Endothelial cell of umbilical vein (primary cell): ENCODE data around the gene RASL10B. TPM values are rescaled to one million over a fixed set of nuclear protein-coding genes. Genes with fewer than 3 reads are reported as not detected.

Experiments used
- BruUV-seq: library from RNA; stranded (reverse); fragments of 400-500 nt; replicated peaks from 2 replicates; lab custom pipeline; 2021; lab: Mats Ljungman, UMichigan
- CTCF ChIA-PET: fragments of 300-600, 350-600 bp; sonication (Branson Sonifier 250); formaldehyde crosslinking; loops from one replicate; lab custom pipeline; 2021; ENCODE audit warnings: antibody characterized with exemption, inconsistent platforms; lab: Charles Lee
- POLR2A ChIA-PET: fragments of 300-600, 350-600 bp; sonication (Branson Sonifier 250); formaldehyde crosslinking; loops from one replicate; lab custom pipeline; 2021; ENCODE audit warnings: antibody characterized with exemption, inconsistent platforms; lab: Charles Lee
- DNase-seq: peaks from one replicate; pipeline ENCODE4 v3.0.0-alpha.2; 2011; ENCODE audit warnings: low read depth, low spot score
- FAIRE-seq: peaks from 2 replicates; lab custom pipeline; 2011; peaks lifted over from hg19 to GRCh38; lab: Jason Lieb, UNC
- H2AFZ ChIP-seq: 2 replicates; pipeline ENCODE4 v1.6.0; 2012; ENCODE audit warnings: low read depth, low read length, control low read depth, inconsistent platforms
- H3K27ac ChIP-seq: 2 replicates; pipeline ENCODE4 v1.5.1; 2011; ENCODE audit warnings: low read depth, mild to moderate bottlenecking, control low read depth, low read length, moderate library complexity; ENCODE audit not compliant: insufficient read depth
- H3K27me3 ChIP-seq, 2 experiments: 2 replicates each; pipeline versions ENCODE4 v1.6.0 to v1.6.1; 2011; ENCODE audit warnings: low read length in 2 of 2, mixed read lengths in 1 of 2; ENCODE audit not compliant: control insufficient read depth in 2 of 2, insufficient read depth in 2 of 2
- H3K36me3 ChIP-seq, 2 experiments: 2 replicates in 1 of 2; 3 replicates in 1 of 2; pipeline ENCODE4 v1.5.1; 2011; ENCODE audit warnings: low read length in 2 of 2, mild to moderate bottlenecking in 1 of 2, moderate library complexity in 1 of 2; ENCODE audit not compliant: control insufficient read depth in 2 of 2, insufficient read depth in 2 of 2; ENCODE audit errors: extremely low read depth in 1 of 2
- H3K4me1 ChIP-seq: 3 replicates; pipeline ENCODE4 v1.5.1; 2011; ENCODE audit warnings: mild to moderate bottlenecking, low read length; ENCODE audit not compliant: control insufficient read depth, insufficient read depth; ENCODE audit errors: extremely low read depth
- H3K4me2 ChIP-seq: 2 replicates; pipeline ENCODE4 v1.6.1; 2011; ENCODE audit warnings: low read length, control low read depth, mixed read lengths; ENCODE audit not compliant: insufficient read depth
- H3K4me3 ChIP-seq, 3 experiments: fragments of 200-600 bp in 1 of 3; sonication (generic), shearing (Covaris generic) in 1 of 3; replicated peaks in 1 of 3; 2 replicates each; pipeline ENCODE4 v1.5.1; 2011 to 2016; ENCODE audit warnings: control low read depth in 3 of 3, low read length in 3 of 3, mild to moderate bottlenecking in 2 of 3, inconsistent platforms in 1 of 3, low read depth in 1 of 3, moderate library complexity in 1 of 3; ENCODE audit not compliant: insufficient read depth in 1 of 3
- H3K79me2 ChIP-seq: 2 replicates; pipeline ENCODE4 v1.6.0; 2012; ENCODE audit warnings: low read length, inconsistent platforms; ENCODE audit not compliant: control insufficient read depth, insufficient read depth
- H3K9ac ChIP-seq: replicated peaks from 2 replicates; pipeline ENCODE3; 2011; ENCODE audit warnings: low read length, control low read depth; ENCODE audit not compliant: insufficient read depth; ENCODE audit errors: extremely low read depth
- H3K9me1 ChIP-seq: replicated peaks from 3 replicates; pipeline ENCODE4 v1.6.0; 2011; ENCODE audit warnings: mild to moderate bottlenecking, low read length; ENCODE audit not compliant: control insufficient read depth, insufficient read depth; ENCODE audit errors: extremely low read depth
- H3K9me3 ChIP-seq: replicated peaks from 2 replicates; pipeline ENCODE4 v1.5.1; 2012; ENCODE audit warnings: low read length, inconsistent platforms; ENCODE audit not compliant: control insufficient read depth, insufficient read depth
- H4K20me1 ChIP-seq: replicated peaks from 2 replicates; pipeline ENCODE3; 2011; ENCODE audit warnings: mild to moderate bottlenecking, low read length; ENCODE audit not compliant: control insufficient read depth, insufficient read depth; ENCODE audit errors: extremely low read depth
- CTCF ChIP-seq, 2 donors: IDR thresholded peaks; 1 replicate in 1 of 2; 2 replicates in 1 of 2; pipeline ENCODE4 v1.5.1; 2011; ENCODE audit warnings: low read length in 2 of 2, mild to moderate bottlenecking in 2 of 2, moderate library complexity in 2 of 2, control low read depth in 1 of 2, inconsistent platforms in 1 of 2, low read depth in 1 of 2; ENCODE audit not compliant: insufficient read depth in 1 of 2; ENCODE audit errors: extremely low read depth in 1 of 2
- EZH2 ChIP-seq: IDR thresholded peaks from 2 replicates; pipeline ENCODE4 v1.6.1; 2012; ENCODE audit warnings: borderline replicate concordance, low read depth, mild to moderate bottlenecking, moderate library complexity, low read length, inconsistent platforms; ENCODE audit not compliant: severe bottlenecking
- FOS ChIP-seq: IDR thresholded peaks from 2 replicates; pipeline ENCODE4 v1.6.1; 2011; ENCODE audit warnings: mild to moderate bottlenecking, low read length, moderate library complexity, borderline replicate concordance; ENCODE audit not compliant: insufficient read depth
- GATA2 ChIP-seq: IDR thresholded peaks from 2 replicates; pipeline ENCODE4 v1.7.0; 2011; ENCODE audit warnings: low read depth, mild to moderate bottlenecking, moderate library complexity, mixed read lengths, low read length; ENCODE audit not compliant: insufficient read length, insufficient read depth
- JUN ChIP-seq: IDR thresholded peaks from 2 replicates; pipeline ENCODE4 v1.6.1; 2011; ENCODE audit warnings: borderline replicate concordance, low read depth; ENCODE audit not compliant: insufficient read length, insufficient read depth
- MAX ChIP-seq: IDR thresholded peaks from 2 replicates; pipeline ENCODE4 v1.6.1; 2011; ENCODE audit not compliant: insufficient read depth, insufficient read length
- MYC ChIP-seq: IDR thresholded peaks from one replicate; pipeline ENCODE4 v1.6.1; 2011; ENCODE audit warnings: mild to moderate bottlenecking, low read depth, low read length
- POLR2A ChIP-seq: IDR thresholded peaks from 2 replicates; pipeline ENCODE4 v1.6.1; 2012; ENCODE audit warnings: low read depth, mild to moderate bottlenecking, control low read depth, low read length
- POLR2AphosphoS5 ChIP-seq: IDR thresholded peaks from 2 replicates; pipeline ENCODE4 v1.6.1; 2012; ENCODE audit warnings: low read depth, mild to moderate bottlenecking, control low read depth, low read length, moderate library complexity; ENCODE audit not compliant: insufficient read depth
- dilution Hi-C: fragments of 300-500 bp; cut with MboI; formaldehyde crosslinking; loops from one replicate; pipeline ENCODE4 v1.15.0; 2019; ENCODE audit warnings: low sequenced_read_pairs; ENCODE audit not compliant: extremely low pct_ligation_motif_present
- intact Hi-C: fragments of 100-400 bp; cut with micrococcal nuclease; formaldehyde crosslinking; loops from one replicate; pipeline ENCODE4 v1.10.0; 2022
- polyA plus RNA-seq, 4 experiments: library from polyadenylated mRNA; depleted of rRNA in 3 of 4; stranded (reverse) in 3 of 4; unstranded in 1 of 4; fragments of >200 nt; gene quantifications; 2 replicates each; pipeline versions ENCODE4 v1.2.1 to v1.2.3, GENCODE V29; 2011 to 2012; ENCODE audit warnings: missing spikeins in 1 of 4
- total RNA-seq: library from RNA; stranded (reverse); gene quantifications from 2 replicates; pipeline ENCODE4 v1.2.3, GENCODE V29; 2021

RASL10B gene
- total and polyA plus RNA-seq, 2 donors (not counting 3 experiments of a cell fraction or from before 2014, with no cell fraction given): 0.19 to 0.71 TPM

GRCh38 chr17:35763767-35764122 is 32.3 kb downstream of the RASL10B start:
- no peaks in the 10 kb centered on the region for H3K36me3 ChIP-seq
- dilution Hi-C loops (no loop called here), intact Hi-C loops (loop anchor here (1.0 kb wide), 3 partner anchors 11 to 46 kb away; partner anchors contain the start of gene TAF15)
- no peaks in the 10 kb centered on the region for H3K9me1 ChIP-seq
- no peaks in the 10 kb centered on the region for H3K9me3 ChIP-seq
- H3K27ac ChIP-seq: no peak overlapping the region
- POLR2A ChIA-PET: interaction anchor here (0.6 to 2.3 kb wide), 2 partner anchors 45 to 49 kb away, joined by 3 to 39 read pairs; partner anchors contain the start of gene TAF15
- H3K4me3 ChIP-seq: peak overlapping the region in 1 of 3 experiments; percentile 36
- H3K27me3 ChIP-seq: peaks cover 0 to 2% of the 10 kb centered on the region in 2 experiments
- no TSS peak for BruUV-seq
- TF ChIP-seq EZH2 (no peak), CTCF (IDR thresholded peaks at IDR 0.05; ENCODE audit: extremely low read depth in 1 of 2, insufficient read depth in 1 of 2, low read depth in 1 of 2, low read length in 2 of 2) (no peak), JUN (no peak), MAX (no peak), FOS (no peak), GATA2 (no peak), MYC (no peak), POLR2A (no peak), POLR2AphosphoS5 (no peak)
- peaks cover 7% of the 10 kb centered on the region for H3K4me1 ChIP-seq
- DNase-seq (no peak), FAIRE-seq (no peak)
- CTCF ChIA-PET: interaction anchor here (0.6 to 8.5 kb wide), 48 partner anchors 8 to 1558 kb away, joined by 3 to 453 read pairs (median 4); partner anchors contain the start of genes GAS2L2, MMP28, RASL10B and SLFN11
- H4K20me1 ChIP-seq: no peaks in the 10 kb centered on the region
- H3K9ac ChIP-seq: no peak overlapping the region
- H3K4me2 ChIP-seq: no peak overlapping the region
- peak overlapping the region; percentile 57 for H2AFZ ChIP-seq
- H3K79me2 ChIP-seq: no peaks in the 10 kb centered on the region
